ENCODE data around the gene SLC25A14.
"Not testable (repeated sequence)": the region's sequence is repeated elsewhere in the genome, so short reads cannot be mapped to it uniquely, and the experiment has no call there.

SLC25A14 gene

GRCh38 chrX:130300010-130300282 is 39.8 kb upstream of the SLC25A14 start:
- TF ChIP-seq, protein P1, sequence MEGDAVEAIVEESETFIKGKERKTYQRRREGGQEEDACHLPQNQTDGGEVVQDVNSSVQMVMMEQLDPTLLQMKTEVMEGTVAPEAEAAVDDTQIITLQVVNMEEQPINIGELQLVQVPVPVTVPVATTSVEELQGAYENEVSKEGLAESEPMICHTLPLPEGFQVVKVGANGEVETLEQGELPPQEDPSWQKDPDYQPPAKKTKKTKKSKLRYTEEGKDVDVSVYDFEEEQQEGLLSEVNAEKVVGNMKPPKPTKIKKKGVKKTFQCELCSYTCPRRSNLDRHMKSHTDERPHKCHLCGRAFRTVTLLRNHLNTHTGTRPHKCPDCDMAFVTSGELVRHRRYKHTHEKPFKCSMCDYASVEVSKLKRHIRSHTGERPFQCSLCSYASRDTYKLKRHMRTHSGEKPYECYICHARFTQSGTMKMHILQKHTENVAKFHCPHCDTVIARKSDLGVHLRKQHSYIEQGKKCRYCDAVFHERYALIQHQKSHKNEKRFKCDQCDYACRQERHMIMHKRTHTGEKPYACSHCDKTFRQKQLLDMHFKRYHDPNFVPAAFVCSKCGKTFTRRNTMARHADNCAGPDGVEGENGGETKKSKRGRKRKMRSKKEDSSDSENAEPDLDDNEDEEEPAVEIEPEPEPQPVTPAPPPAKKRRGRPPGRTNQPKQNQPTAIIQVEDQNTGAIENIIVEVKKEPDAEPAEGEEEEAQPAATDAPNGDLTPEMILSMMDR (IDR thresholded peaks at IDR 0.05; ENCODE audit: unreplicated experiment in 3 of 3), result no peak
- H3K4me1 Mint-ChIP-seq, result peaks cover 5% of the 10 kb centered on the region
- peaks cover 3% of the 10 kb centered on the region for H3K9me3 Mint-ChIP-seq
- H3K27ac Mint-ChIP-seq, result no peak overlapping the region
- H3K27me3 Mint-ChIP-seq (ENCODE audit: low read depth), result no peaks in the 10 kb centered on the region
- no peaks in the 10 kb centered on the region for H3K36me3 Mint-ChIP-seq (ENCODE audit: low read depth)
- no peak overlapping the region for H3K4me3 Mint-ChIP-seq

DNA sequence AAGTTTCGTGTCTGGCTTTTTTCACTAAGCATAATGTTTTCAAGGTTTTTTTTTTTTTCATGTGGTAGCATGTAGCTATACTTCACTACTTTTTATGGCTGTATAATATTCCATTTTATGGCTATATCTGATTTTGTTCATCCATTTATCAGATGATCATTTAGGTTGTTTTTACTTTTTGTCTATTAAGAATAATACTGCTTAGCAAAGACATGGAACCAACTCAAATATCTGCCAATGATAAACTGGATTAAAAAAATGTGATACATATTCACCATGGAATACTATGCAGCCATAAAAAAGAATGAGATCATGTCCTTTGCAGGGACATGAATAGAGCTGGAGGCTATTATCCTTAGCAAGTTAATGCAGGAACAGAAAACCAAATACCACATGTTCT is 38.3 kb upstream of the SLC25A14 start:
- TF ChIP-seq, protein P1 (IDR thresholded peaks at IDR 0.05; ENCODE audit: unreplicated experiment in 3 of 3), result no peak
- Mint-ChIP-seq H3K4me1 (peaks cover 5% of the 10 kb centered on the region), H3K36me3 (ENCODE audit: low read depth) (no peaks in the 10 kb centered on the region), H3K27me3 (ENCODE audit: low read depth) (no peaks in the 10 kb centered on the region), H3K27ac (no peak overlapping the region), H3K4me3 (no peak overlapping the region), H3K9me3 (peaks cover 3% of the 10 kb centered on the region)

GRCh38 chrX:130301977-130302376 is 37.7 kb upstream of the SLC25A14 start:
- Mint-ChIP-seq H3K27me3 (ENCODE audit: low read depth) (no peaks in the 10 kb centered on the region), H3K27ac (no peak overlapping the region), H3K9me3 (peaks cover 3% of the 10 kb centered on the region), H3K4me3 (no peak overlapping the region), H3K36me3 (ENCODE audit: low read depth) (no peaks in the 10 kb centered on the region), H3K4me1 (no peaks in the 10 kb centered on the region)
- TF ChIP-seq, protein P1 (IDR thresholded peaks at IDR 0.05; ENCODE audit: unreplicated experiment in 3 of 3), result no peak

GRCh38 chrX:130304587-130305368 is 34.9 kb upstream of the SLC25A14 start:
- TF ChIP-seq, protein P1 (IDR thresholded peaks at IDR 0.05; ENCODE audit: unreplicated experiment in 3 of 3), result no peak
- H3K27ac Mint-ChIP-seq, result no peak overlapping the region
- H3K36me3 Mint-ChIP-seq (ENCODE audit: low read depth), result no peaks in the 10 kb centered on the region
- peaks cover 3% of the 10 kb centered on the region for H3K9me3 Mint-ChIP-seq
- no peak overlapping the region for H3K4me3 Mint-ChIP-seq
- H3K27me3 Mint-ChIP-seq (ENCODE audit: low read depth), result no peaks in the 10 kb centered on the region
- H3K4me1 Mint-ChIP-seq, result no peaks in the 10 kb centered on the region

DNA sequence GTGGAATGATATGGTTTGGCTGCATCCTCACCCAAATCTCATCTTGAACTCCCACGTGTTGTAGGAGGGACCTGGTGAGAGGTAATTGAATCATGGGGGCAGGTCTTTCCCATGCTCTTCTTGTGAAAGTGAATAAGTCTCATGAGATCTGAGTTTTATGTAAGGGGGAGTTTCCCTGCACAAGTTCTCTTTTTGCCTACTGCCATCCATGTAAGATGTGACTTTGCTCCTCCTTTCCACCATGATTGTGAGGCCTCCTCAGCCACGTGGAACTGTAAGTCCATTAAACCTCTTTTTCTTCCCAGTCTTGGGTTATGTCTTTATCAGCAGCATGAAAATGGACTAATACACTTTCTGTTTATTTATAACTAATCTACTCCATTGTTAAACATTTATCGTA is 19.8 kb upstream of the SLC25A14 start:
- H3K27me3 Mint-ChIP-seq (ENCODE audit: low read depth); H3K4me3 Mint-ChIP-seq; H3K36me3 Mint-ChIP-seq (ENCODE audit: low read depth); H3K27ac Mint-ChIP-seq; H3K4me1 Mint-ChIP-seq: not testable (repeated sequence)
- peaks cover 18% of the 10 kb centered on the region for H3K9me3 Mint-ChIP-seq

- Mint-ChIP-seq H3K27ac (no peak overlapping the region), H3K4me1 (no peaks in the 10 kb centered on the region), H3K4me3 (no peak overlapping the region), H3K36me3 (ENCODE audit: low read depth) (no peaks in the 10 kb centered on the region), H3K9me3 (peaks cover 12% of the 10 kb centered on the region), H3K27me3 (ENCODE audit: low read depth) (no peaks in the 10 kb centered on the region)
- TF ChIP-seq, protein P1 (IDR thresholded peaks at IDR 0.05; ENCODE audit: unreplicated experiment in 3 of 3), result no peak
Observed at GRCh38 chrX:130321550-130321949, 18.2 kb upstream of the SLC25A14 start.
